OCI-LY1 (cell line): ENCODE results near the gene TUBGCP2.

Experiments used
- H2AFZ ChIP-seq: fragments of 200-600 bp; sonication (generic), shearing (Covaris generic); 2 replicates; pipeline ENCODE4 v1.6.0; 2014; ENCODE audit warnings: antibody characterized with exemption, mild to moderate bottlenecking, low read length
- H3F3A ChIP-seq: fragments of 200-600 bp; sonication (generic), shearing (Covaris generic); 2 replicates; pipeline ENCODE4 v1.6.0; 2014; ENCODE audit warnings: mild to moderate bottlenecking, antibody characterized with exemption, low read length, moderate library complexity; ENCODE audit not compliant: insufficient read depth
- H3K27ac ChIP-seq: fragments of 200-600 bp; sonication (generic); 2 replicates; pipeline ENCODE4 v1.5.1; 2014; ENCODE audit warnings: low read length, mixed run types, mild to moderate bottlenecking, low read depth; ENCODE audit not compliant: poor library complexity, severe bottlenecking
- H3K27me3 ChIP-seq: fragments of 200-600 bp; sonication (generic); 2 replicates; pipeline ENCODE4 v1.6.0; 2014; ENCODE audit warnings: antibody characterized with exemption, mild to moderate bottlenecking, low read length, moderate library complexity; ENCODE audit not compliant: insufficient read depth
- H3K36me3 ChIP-seq: fragments of 200-600 bp; sonication (generic); 2 replicates; pipeline ENCODE4 v1.6.1; 2014; ENCODE audit warnings: mild to moderate bottlenecking, antibody characterized with exemption, low read length, moderate library complexity, mixed read lengths; ENCODE audit not compliant: insufficient read depth
- H3K4me1 ChIP-seq: fragments of 200-600 bp; sonication (generic); 2 replicates; pipeline ENCODE4 v1.5.1; 2014; ENCODE audit warnings: mild to moderate bottlenecking, low read length, moderate library complexity; ENCODE audit not compliant: insufficient read depth, severe bottlenecking
- H3K4me2 ChIP-seq: fragments of 200-600 bp; sonication (generic), shearing (Covaris generic); 2 replicates; pipeline ENCODE4 v1.6.1; 2014; ENCODE audit warnings: low read length
- H3K4me3 ChIP-seq: fragments of 200-600 bp; sonication (generic); 2 replicates; pipeline ENCODE4 v1.5.1; 2014; ENCODE audit warnings: low read length, low read depth, mild to moderate bottlenecking, mixed read lengths; ENCODE audit not compliant: poor library complexity, severe bottlenecking
- H3K79me2 ChIP-seq: fragments of 200-600 bp; shearing (Covaris generic); 2 replicates; pipeline ENCODE4 v1.6.1; 2016; ENCODE audit warnings: mixed run types, low read length, mixed read lengths; ENCODE audit not compliant: insufficient read depth
- H3K9ac ChIP-seq: fragments of 200-600 bp; sonication (generic), shearing (Covaris generic); 2 replicates; pipeline ENCODE4 v1.6.1; 2014; ENCODE audit warnings: mild to moderate bottlenecking, low read length, mixed read lengths
- H3K9me2 ChIP-seq: fragments of 200-600 bp; sonication (generic), shearing (Covaris generic); 2 replicates; pipeline ENCODE4 v1.6.1; 2014; ENCODE audit warnings: low read depth, mild to moderate bottlenecking, low read length, mixed read lengths
- H3K9me3 ChIP-seq: fragments of 200-600 bp; shearing (Covaris generic); 2 replicates; pipeline ENCODE4 v1.6.1; 2014; ENCODE audit warnings: low read length, mixed read lengths
- H4K20me1 ChIP-seq: fragments of 200-600 bp; sonication (generic), shearing (Covaris generic); 2 replicates; pipeline ENCODE4 v1.6.0; 2016; ENCODE audit warnings: mild to moderate bottlenecking, low read length; ENCODE audit not compliant: insufficient read depth
- CTCF ChIP-seq: fragments of 200-600 bp; sonication (generic), shearing (Covaris generic); IDR thresholded peaks from 2 replicates; pipeline ENCODE4 v1.5.1; 2017; ENCODE audit warnings: mild to moderate bottlenecking, antibody characterized with exemption, low read length, moderate library complexity, mixed read lengths
- EZH2 ChIP-seq: fragments of 200-600 bp; sonication (generic), shearing (Covaris generic); IDR thresholded peaks from 2 replicates; pipeline ENCODE4 v1.8.0; 2017; ENCODE audit warnings: borderline replicate concordance, mixed run types, mild to moderate bottlenecking, antibody characterized with exemption, low read length, moderate library complexity, mixed read lengths

Gene TUBGCP2

GRCh38 chr10:133308421-133309099 lies at the start of gene TUBGCP2, which contains the start of gene ZNF511:
Gene TUBGCP2, minus strand, starts transcription at chr10:133308872. Its CDS starts 5,931 bp downstream, at chr10:133302941.
Gene ZNF511, plus strand, starts transcription at chr10:133308914. Its CDS starts 30 bp downstream, at chr10:133308944.
- Histone ChIP-seq H3K4me1 (peaks cover 24% of the 10 kb centered on the region), H3K79me2 (no peaks in the 10 kb centered on the region; the same call in 1 of the 2 replicates), H3F3A (no peaks in the 10 kb centered on the region), H3K4me3 (peak within 1 kb of the TSS; percentile 87), H3K9me2 (no peaks in the 10 kb centered on the region), H4K20me1 (no peaks in the 10 kb centered on the region), H3K4me2 (peak within 1 kb of the TSS; percentile 95), H2AFZ (no peak within 1 kb of the TSS), H3K9me3 (no peaks in the 10 kb centered on the region), H3K27ac (peak within 1 kb of the TSS; percentile 38), H3K9ac (peak within 1 kb of the TSS; percentile 71), H3K36me3 (peaks cover 36% of the 10 kb centered on the region), H3K27me3 (no peaks in the 10 kb centered on the region)
- TF ChIP-seq EZH2 (no peak), CTCF (no peak)

- H2AFZ ChIP-seq: no peak within 1 kb of the TSS
- no peaks in the 10 kb centered on the region for H3K36me3 ChIP-seq
- H3K79me2 ChIP-seq: no peaks in the 10 kb centered on the region
- H3K27me3 ChIP-seq: no peaks in the 10 kb centered on the region
- peak within 1 kb of the TSS; percentile 73 for H3K4me2 ChIP-seq
- no peak within 1 kb of the TSS for H3K27ac ChIP-seq
- H3K9me2 ChIP-seq: no peaks in the 10 kb centered on the region
- H3F3A ChIP-seq: no peaks in the 10 kb centered on the region
- H3K9ac ChIP-seq: peak within 1 kb of the TSS; percentile 51
- no peaks in the 10 kb centered on the region for H4K20me1 ChIP-seq
- peak within 1 kb of the TSS; percentile 63 for H3K4me3 ChIP-seq
- H3K4me1 ChIP-seq: peaks cover 7% of the 10 kb centered on the region
- H3K9me3 ChIP-seq: no peaks in the 10 kb centered on the region
- TF ChIP-seq EZH2 (no peak), CTCF (no peak)
Observed at GRCh38 chr10:133357285-133358161, 48.9 kb upstream of the TUBGCP2 start, which contains the start of gene FUOM. Gene FUOM, minus strand, starts transcription at chr10:133358019. Its CDS starts 12 bp downstream, at chr10:133358007.

- H3F3A ChIP-seq: no peaks in the 10 kb centered on the region
- no peaks in the 10 kb centered on the region for H3K27me3 ChIP-seq
- H3K9ac ChIP-seq: peak overlapping the region; percentile 51
- H3K4me2 ChIP-seq: peak overlapping the region; percentile 73
- peak overlapping the region; percentile 63 for H3K4me3 ChIP-seq
- H3K9me3 ChIP-seq: no peaks in the 10 kb centered on the region
- H3K27ac ChIP-seq: no peak overlapping the region
- H4K20me1 ChIP-seq: no peaks in the 10 kb centered on the region
- H3K79me2 ChIP-seq: no peaks in the 10 kb centered on the region
- TF ChIP-seq EZH2: no peak
- no peak for TF ChIP-seq CTCF
- H3K4me1 ChIP-seq: peaks cover 7% of the 10 kb centered on the region
- no peaks in the 10 kb centered on the region for H3K9me2 ChIP-seq
- no peaks in the 10 kb centered on the region for H3K36me3 ChIP-seq
- H2AFZ ChIP-seq: no peak overlapping the region
Observed at GRCh38 chr10:133356549-133357284, 48.0 kb upstream of the TUBGCP2 start.
